HPDE6-E6E7 (cell line): ENCODE results near the gene SMPX.

Source experiments
- DNase-seq: peaks from one replicate; pipeline ENCODE4 v3.0.0; 2011; ENCODE audit warnings: missing footprints; ENCODE audit errors: extremely low spot score

The SMPX gene

DNA sequence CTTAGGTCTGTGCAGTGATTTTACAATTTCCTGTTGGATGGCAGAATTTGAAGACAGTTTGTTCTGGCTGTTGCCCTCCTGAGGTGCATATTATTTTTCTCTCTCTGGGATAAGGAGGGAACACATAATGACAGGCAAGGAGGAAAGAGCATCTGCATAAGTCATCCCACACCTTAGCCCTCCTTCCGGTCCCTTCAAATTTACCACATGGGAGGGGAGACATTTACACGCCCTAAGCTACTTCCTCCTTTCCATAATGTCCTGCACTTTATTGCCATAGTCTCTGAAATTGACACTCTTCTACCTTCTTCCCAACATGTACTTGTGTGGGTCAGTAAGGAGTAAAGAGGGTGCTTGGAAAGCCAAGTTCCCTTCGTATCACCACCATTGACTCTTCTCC, 13.9 kb downstream of the SMPX start:
- DNase-seq: no peak

DNA sequence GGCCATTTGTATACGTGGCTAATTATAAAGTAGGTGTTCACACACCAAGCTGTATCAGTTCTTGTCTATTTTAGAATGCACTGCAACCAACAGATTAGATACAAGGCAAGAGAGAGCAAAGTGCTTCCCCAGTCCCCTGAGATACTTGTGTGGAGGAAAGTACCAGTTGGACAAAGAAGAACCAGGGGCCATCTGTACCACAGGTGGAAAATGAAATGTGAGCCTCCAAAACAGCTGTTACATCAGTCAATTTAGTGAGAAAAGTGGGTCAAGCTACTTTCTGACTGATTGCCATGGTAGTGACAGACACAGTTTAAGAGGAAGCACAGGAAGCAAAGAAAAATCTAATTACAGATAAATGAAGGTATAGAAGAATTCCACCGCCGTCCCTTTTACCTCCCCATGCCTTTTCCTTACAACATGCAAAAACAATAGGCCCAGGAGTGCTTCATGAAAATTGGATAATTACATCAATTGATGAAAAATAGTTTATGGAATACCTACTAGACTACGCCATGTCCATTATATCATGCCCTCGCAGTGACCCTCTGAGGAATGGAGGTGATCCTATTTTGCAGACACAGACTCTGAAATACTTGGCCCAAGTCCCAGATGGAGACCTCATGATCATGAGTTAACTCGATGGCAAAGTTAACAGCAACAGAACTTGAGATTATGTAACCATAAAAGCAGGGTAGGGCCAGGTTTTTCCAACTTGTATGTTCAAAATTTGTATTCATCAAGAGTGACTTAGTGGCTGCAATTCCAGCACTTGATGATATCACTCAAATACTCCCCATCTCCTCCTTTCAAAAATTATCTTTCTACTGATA, 15.8 kb downstream of the SMPX start:
- no peak for DNase-seq

DNA sequence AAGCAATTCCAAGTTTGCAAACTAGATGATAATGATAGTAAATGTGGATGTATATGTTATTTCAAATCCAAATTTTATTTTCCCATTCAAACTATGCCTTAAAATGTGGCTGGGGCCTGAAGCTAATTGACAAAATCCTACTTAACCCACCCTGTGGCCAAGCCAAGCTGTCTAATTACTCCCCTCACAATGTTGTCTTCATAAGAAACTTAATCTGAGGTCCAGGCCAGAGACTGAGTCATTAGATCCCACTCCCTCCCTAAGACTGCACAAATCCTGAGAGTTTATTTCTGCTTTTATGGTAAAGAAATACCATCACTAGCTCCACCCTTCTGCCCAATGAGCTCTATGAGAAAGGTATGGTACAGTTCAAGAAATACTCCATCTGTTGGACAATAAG, 16.6 kb downstream of the SMPX start:
- no peak for DNase-seq

DNA sequence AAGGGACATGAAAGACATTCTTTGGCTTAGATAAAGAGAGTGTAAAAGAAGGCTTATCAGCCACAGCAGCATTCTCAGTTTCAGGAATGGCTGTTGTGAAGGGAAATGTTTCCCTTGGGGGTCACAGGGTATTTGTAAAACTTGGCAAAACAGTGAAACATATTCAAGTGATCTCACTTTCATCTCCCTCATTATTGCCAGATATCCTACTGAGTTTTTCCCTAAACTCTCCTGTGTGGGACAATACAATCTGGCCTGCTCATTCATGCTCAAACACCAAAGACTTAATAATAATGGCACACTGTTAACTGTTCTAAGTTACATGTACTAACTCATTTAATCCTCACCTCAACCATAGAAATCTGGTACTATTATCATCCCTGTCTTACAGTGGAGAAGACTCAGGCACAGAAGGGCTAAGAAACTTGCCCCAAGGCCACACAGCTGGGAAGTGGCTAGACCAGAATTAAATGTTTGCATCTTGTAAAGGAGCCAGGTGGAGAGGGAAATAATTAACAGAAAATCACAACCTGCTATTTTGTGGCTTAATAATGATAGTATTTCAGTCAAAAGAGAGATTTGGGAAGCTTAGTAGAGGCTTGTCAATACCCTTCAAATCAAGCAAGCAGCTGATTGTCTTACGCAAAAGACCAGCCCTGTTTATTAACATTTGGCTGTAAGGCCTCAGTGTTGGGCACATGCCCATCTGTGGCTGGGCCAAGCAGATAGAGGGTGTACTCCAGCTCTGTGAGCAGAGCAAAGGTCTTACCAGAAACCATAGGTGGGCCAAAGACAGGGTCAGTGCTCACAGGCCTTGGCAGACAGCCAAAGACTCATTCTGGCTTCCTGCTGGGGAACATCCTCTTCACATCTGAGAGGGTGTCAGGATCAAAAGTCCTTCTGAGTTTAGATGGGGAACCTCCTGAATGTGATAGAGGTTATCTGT, 17.3 kb downstream of the SMPX start:
- DNase-seq: no peak

DNA sequence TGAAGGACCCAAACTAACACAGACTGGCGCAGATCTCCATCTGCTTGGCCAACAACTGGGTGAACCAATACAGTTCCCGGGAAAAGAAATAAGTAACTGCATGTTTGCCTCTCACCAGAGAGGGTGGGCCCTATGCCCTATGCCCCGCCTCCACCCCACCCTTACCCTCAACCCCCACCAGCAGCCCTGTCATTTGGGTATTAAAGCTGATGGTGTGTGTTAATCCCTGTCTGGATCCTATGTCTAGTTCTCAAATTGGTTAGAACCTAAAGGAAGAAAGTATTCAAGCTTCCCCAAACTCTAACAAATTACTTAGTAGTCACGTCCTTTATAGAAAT, 19.0 kb downstream of the SMPX start:
- DNase-seq: no peak

DNA sequence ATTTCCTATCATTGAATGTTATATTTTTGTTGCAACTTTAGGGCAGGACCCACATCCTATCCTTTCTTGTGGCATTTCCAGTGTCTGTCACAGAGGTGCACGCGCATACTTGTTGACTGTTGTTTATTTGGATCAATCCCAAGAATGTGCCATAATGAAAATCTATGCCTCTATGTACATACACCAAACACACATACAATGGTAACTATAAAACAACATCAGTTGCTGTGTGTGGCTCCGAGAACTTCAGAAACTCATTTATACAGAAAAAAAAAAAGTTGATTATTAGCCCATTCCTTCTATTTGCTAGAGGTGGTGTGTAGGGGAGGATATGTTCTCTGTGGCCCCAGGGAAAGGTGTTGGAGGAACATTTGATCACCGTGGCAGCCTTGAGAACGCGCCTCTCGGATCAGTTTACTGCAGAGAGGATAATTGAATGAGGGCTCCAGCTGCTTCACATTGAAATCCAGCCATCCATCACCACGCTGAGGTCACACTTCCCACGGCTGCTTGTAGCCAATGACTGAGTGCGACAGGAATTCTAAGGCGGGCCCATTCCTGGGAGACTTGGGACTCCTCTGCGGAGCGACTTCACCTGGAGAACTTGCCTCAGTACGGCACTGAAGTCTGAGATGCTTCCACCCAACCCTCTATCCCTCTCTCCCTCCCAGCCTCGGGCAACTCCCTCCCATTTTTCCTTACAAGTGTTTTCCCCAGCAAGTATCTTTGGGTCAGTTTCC, 19.5 kb downstream of the SMPX start:
- no peak for DNase-seq

DNA sequence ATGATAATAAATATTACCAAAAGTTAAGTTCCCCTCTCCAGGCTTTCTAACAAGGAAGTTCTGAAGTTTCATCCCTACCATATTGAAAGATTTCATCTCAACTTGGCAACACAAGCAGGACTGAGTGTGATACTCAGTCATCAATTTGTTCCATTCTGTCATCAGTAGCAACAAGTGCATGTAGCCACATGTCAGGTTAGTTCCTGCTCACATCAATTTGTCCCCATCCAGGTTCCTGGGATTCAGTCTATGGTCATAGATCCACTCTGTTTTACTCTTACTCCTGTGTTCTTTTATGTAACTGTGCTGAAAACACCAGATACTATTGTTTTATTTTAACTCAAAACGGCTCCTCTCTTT, 22.2 kb downstream of the SMPX start:
- no peak for DNase-seq

DNA sequence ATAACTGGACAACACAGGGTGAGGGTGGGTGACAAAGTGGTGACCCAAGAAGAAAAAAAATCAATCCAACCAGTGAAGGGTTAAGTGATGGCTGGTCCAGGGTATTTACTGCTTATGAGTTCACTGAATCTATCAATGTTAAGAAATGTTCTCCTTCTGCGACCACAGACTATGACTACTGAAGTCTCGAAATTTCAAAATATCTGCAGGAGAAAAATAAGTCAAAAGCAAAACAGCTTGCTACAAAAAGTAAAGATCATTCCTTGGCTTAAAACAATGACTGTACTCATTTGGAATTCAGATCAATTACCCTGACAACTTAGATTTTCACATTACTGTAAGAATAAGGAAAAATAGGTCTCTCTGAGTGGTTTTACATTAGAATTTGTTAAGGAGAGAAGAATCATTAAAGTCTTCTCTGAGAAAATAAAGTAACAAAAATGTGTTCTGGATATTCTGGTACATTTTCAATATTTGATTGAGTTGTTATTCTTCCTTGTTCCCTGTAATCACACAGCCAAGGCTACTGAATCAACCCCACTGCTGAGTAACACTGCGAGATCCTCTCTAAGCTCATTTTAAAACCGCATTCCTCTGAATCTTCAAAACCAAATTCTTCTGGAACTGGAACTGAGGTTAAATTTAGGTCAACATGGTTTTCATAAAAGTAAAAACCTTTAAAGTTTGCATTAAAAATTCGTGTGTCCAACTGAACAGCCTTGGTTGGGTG, 22.7 kb downstream of the SMPX start:
- DNase-seq: no peak

DNA sequence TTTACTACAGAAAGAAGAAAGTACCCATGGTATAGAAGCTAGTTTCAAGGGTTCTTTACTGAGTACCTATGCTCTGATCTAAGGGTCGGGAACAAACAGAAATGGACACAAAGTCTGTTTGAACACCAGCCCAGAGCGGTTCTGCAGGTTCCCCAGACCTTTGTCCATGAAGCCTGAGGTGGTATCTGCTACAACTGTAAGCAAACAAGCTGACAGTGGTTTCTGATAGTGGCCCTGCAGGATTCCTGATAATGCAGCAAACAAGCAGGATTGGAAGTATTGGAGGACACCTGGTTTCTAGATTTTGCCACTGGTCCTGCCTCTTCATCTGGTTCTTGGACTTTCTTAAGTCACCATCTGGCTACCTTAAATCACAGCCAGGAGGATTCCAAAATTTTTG, 23.7 kb downstream of the SMPX start:
- DNase-seq: no peak

DNA sequence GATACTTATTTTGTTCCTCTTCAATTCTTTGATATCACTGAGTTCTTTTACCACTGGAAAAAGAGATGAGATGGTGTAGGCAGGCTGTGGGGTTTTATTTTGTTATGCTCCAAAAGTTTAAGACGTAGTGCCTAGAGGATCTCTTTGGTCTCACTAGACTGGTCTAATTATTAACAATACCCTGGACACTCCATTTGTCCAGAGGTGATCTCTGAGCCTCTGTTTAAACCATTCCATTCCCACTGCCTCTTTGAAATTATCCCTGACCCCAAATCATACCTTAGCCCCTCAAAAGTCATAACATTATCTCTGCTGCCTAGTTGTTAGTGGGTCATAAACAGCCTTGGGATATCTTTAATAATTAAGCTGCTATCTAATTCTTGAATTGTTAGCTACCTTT, 24.2 kb downstream of the SMPX start:
- DNase-seq: no peak

DNA sequence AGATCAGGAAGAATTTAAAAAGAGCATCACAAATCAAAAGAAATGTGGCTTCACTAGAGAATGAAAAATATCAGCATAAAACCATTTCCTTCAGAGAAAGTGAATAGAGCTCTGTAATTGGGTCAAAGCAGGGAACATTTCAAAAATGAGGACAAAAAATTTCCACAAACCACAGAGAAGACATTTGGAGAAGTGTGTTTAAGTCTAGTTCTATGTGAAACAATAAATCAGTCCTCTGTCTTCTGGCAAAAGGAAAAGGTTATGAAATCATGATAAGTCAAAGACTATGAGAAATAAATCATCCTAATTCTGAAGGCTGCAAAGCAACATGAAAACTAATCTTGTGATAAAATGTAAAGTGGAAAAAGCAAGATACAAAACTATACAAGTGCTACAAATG, 27.9 kb downstream of the SMPX start:
- no peak for DNase-seq

DNA sequence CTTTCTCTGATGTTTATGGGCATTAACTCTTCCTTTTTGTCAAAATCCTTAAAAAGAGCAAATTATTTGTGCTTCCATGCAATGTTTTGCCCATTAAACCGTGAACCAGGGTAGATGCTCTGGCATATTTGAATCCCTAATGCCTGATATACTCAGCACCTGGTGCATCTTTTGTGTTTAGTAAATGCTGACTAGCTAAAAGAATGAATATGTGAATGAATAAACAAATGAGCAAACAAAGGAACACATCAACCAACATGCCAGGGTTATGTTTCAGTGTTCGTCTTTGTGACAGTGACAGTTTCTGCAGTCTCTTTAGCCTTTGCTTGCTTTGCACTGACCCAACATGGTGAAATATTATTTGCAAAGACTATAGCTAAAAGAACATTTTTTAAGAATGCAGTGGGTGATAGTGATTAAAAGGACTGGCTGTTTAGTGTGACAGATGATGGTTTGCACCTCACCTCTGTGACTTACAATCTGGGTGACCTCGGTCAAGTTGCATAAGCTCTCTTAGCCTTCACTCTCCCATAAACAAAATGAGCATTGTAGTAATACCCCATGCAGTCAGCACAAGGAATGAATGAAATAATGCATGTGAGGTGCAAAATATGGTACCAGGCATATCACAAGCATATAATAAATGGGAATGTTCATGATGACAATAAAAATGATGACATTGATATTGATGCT, 29.5 kb downstream of the SMPX start:
- DNase-seq: no peak

DNA sequence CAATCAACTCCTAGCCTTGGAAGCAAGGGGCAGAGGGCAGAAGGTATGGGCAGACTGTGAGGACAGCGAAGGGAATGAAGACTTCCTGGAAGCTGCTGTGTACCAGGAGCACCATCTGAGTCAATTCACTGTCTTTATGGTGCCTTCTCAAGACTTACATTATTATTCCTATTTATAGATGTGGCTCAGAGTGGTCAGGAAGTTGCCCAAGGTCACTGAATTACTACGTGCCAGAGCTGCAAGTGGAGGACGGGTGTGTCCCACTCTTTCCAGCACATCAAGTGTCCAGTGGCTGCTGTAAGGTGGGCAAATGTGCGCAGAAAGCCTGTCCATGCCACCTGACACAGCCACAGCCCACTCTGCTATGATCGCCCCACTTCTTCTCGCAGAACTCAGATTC, 32.0 kb downstream of the SMPX start:
- no peak for DNase-seq

DNA sequence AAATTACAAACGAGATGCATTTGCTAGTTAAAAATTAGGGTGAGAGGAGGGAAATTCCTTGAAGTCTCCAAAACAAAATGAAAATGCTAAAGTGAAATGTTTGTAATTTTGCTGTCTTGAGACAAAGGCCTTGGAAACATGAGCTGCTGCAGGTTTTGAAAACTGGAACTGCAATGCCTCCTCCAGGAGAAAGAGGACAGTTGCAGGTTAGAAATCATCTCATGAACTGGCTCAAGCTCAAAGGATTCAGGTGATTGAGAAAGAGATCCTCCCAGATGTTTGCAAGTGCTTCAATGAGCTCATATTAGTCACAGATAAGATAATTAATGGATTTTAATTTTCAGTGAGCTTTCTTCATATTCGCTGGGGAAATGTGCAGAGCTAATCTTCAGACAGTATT, 32.4 kb downstream of the SMPX start:
- DNase-seq: peak; percentile 16

DNA sequence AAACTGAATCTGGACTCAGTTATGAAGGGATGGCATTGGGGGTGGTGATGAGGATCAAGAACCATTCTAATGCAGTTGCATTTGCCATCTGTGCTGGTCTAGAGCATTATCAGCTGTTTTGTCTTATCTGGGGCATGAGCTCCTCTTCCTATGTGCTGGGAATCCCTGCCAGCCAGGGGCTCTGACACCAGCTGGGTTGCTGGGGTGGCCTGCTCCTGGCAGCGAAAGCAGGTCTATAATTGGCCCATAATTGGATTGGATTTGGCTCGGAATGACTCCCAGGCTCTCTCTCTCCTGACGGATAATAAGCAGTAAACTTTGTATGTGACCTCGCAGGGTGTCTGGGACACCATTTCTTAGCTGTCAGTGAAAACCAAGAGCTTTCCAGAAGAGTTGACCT, 34.1 kb downstream of the SMPX start:
- DNase-seq: no peak

DNA sequence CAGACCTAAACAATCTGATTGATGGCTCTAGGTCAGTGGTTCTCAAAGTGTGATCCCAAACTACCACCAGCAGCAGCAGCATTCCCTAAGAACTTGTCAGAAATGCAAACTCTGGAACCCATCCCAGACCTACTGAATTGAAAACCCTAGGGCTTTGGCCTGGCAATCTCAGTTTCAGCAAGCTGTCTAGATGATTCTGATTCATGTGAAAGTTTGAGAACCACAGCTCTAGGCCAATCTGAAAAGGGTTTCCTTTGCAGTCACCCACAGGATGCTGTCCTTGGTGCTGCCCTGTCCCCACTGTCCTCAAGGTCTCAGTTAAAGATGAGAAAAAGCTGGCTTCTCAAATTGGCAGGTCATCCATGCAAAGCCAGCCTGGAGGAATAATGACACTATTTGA, 34.8 kb downstream of the SMPX start:
- no peak for DNase-seq

DNA sequence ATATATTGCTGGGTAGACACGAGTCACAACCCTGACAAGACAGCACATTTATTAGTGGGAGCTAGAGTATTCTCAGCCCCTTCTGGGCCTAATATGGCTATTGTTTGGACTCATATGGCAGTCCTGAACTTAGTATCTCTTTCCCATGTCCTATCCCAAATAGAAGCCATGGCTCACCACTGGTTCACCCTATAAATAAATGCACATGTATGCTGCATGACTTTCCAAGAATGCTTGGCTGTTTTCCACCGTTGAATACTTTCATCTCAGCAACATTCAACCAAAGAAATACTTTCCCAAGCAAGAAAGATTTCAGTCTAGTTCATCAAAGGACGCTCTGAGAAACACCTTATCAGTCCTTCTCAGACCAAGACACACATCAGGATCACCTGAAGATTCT, 36.7 kb downstream of the SMPX start:
- no peak for DNase-seq

DNA sequence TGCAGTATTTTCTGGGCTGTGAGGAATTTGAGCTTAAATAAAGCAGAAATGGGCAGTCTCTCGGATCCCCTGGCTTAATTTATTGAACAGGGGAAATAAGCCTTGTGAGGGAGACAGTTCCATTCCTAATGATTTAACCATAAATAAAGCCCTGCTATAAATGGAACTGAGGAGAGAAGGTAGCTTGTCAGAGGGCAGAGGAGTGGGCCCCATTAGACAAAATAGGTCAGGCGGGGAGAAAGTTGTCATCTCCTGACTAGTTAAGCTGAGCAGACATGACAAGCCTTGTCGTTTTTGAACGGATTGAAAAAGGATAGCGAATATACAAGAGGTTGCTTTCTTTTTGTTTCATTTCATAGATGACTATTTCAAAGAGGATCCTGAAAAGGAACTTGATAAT, 39.3 kb downstream of the SMPX start:
- DNase-seq: no peak

DNA sequence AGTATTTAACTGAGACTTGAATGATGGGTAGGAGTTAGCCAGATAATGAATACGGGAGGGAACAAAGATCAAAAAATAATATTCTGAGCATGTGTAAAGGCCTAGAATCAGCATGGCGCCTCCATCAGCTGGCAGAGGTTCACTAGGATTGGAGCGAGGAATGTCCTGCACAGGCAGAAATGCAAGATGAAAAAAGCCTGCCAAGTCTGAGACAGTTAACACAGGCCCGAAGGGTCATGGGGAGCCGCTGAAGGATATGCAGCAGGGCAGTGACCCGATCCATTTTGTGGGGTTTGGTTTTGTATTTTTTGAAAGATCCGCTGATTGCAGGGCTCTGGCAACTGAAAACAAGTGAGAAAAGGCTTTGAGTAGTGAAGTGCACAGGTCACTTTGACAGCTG, 40.1 kb downstream of the SMPX start:
- no peak for DNase-seq

DNA sequence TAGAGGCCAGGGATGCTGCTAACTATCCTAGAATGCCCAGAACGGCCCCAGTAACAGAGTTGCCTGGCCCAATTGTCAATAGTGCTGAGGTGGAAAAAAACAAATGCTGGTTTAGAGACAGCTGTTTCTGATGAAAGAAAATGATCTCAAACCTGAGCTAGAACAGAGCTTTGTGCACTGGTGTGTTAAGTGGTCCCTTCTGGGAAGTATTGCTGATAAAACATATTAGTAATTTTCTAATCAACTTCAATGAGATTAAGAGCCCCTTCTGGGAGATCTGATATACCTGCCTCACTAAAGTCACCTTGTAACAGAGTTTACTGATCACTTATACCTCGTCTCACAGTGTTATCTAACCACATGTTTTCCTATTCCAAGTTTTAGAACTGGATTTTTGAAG, 42.1 kb downstream of the SMPX start:
- DNase-seq: no peak

DNA sequence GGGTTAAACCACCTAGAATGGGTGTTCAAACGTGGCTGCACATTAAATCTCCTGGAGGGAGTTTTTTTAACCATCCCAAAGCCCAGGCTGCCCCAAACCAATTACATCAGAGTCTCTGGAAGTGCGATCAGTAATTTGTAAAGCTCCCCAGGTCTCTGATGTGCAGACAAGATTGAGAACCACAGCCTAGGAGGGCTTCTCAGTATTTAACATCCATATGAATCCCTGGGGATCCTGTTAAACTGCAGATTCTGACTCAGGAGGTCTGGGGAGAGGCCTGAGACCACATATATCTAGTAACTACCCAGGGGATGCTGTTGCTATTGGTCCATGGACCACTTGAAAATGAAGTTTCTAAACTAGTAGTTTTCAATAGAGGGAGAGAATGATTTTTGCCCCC, 42.6 kb downstream of the SMPX start:
- no peak for DNase-seq
